HepG2 (cell line): ENCODE measurements around the gene ACOX3. TPM values are rescaled to one million over a fixed set of nuclear protein-coding genes. Genes with fewer than 3 reads are reported as not detected.

Experiments used
- ATAC-seq: fragments of 200-7000 bp; cut with Tn5 transposase; 3 replicates; pipeline ENCODE4 v1.9.1; 2020; ENCODE audit warnings: mild to moderate bottlenecking, moderate library complexity
- BruUV-seq: library from RNA; stranded (reverse); fragments of 400-500 nt; replicated peaks from 2 replicates; lab custom pipeline; 2021; lab: Mats Ljungman, UMichigan
- CTCF ChIA-PET: fragments of 300-600 bp; formaldehyde crosslinking; extraction: SDS; loops from one replicate; lab custom pipeline; 2021; ENCODE audit warnings: low total read pairs, inconsistent platforms, low intra/inter-chr PET ratio; lab: Yijun Ruan, JAX
- POLR2A ChIA-PET: fragments of 350-600 bp; sonication (Branson Sonifier 250); formaldehyde crosslinking; loops from one replicate; lab custom pipeline; 2020; ENCODE audit warnings: antibody characterized with exemption, inconsistent platforms; lab: Yijun Ruan, JAX
- DNase-seq: peaks from one replicate; pipeline ENCODE4 v3.0.0-alpha.2; 2015; ENCODE audit warnings: low spot score
- FAIRE-seq: peaks from 3 replicates; lab custom pipeline; 2011; peaks lifted over from hg19 to GRCh38; lab: Jason Lieb, UNC
- H2AFZ ChIP-seq: one replicate; pipeline ENCODE4 v1.6.1; 2011; ENCODE audit warnings: low read length, inconsistent platforms
- H3K27ac ChIP-seq: fragments of 300-600 bp; 3 replicates; pipeline ENCODE4 v1.8.0; 2011; ENCODE audit warnings: mixed run types, mild to moderate bottlenecking, mixed read lengths, low read length, inconsistent platforms; ENCODE audit not compliant: insufficient read depth; ENCODE audit errors: extremely low read length
- H3K27me3 ChIP-seq, 2 experiments: fragments of 200-600 bp in 1 of 2; 2 replicates in 1 of 2; 3 replicates in 1 of 2; pipeline versions ENCODE4 v1.6.0 to v1.8.0; 2011; ENCODE audit warnings: low read length in 2 of 2, mild to moderate bottlenecking in 2 of 2, moderate library complexity in 2 of 2, inconsistent platforms in 1 of 2; ENCODE audit not compliant: insufficient read depth in 2 of 2, control insufficient read depth in 1 of 2
- H3K36me3 ChIP-seq, 2 experiments: fragments of 200-600 bp in 1 of 2; replicated peaks in 1 of 2; 2 replicates in 1 of 2; 3 replicates in 1 of 2; pipeline versions ENCODE4 v1.5.1 to v1.8.0; 2011; ENCODE audit warnings: low read length in 2 of 2, inconsistent platforms in 1 of 2; ENCODE audit not compliant: insufficient read depth in 2 of 2, control insufficient read depth in 1 of 2
- H3K4me1 ChIP-seq: 2 replicates; pipeline ENCODE4 v1.5.1; 2012; ENCODE audit warnings: low read length, inconsistent platforms; ENCODE audit not compliant: insufficient read depth
- H3K4me2 ChIP-seq: 2 replicates; pipeline ENCODE4 v1.6.0; 2011; ENCODE audit warnings: low read depth, low read length, inconsistent platforms
- H3K4me3 ChIP-seq, 3 experiments: fragments of 200-600 bp in 1 of 3; sonication (generic), shearing (Covaris generic) in 1 of 3; replicated peaks in 1 of 3; 2 replicates each; pipeline ENCODE4 v1.5.1; 2011 to 2016; ENCODE audit warnings: low read length in 3 of 3, inconsistent platforms in 2 of 3, low read depth in 2 of 3, mild to moderate bottlenecking in 2 of 3, control low read depth in 1 of 3, mixed read lengths in 1 of 3; ENCODE audit not compliant: insufficient read depth in 1 of 3
- H3K79me2 ChIP-seq: one replicate; pipeline ENCODE4 v1.6.1; 2011; ENCODE audit warnings: low read length, inconsistent platforms; ENCODE audit not compliant: insufficient read depth
- H3K9ac ChIP-seq: 2 replicates; pipeline ENCODE4 v1.6.0; 2011; ENCODE audit warnings: mild to moderate bottlenecking, low read depth, low read length, inconsistent platforms; ENCODE audit not compliant: insufficient read depth
- H3K9me3 ChIP-seq: 2 replicates; pipeline ENCODE4 v1.5.1; 2012; ENCODE audit warnings: mild to moderate bottlenecking, low read length
- H4K20me1 ChIP-seq: 2 replicates; pipeline ENCODE4 v1.6.0; 2011; ENCODE audit warnings: inconsistent platforms, mild to moderate bottlenecking, low read length, moderate library complexity; ENCODE audit not compliant: insufficient read depth
- HOMEZ ChIP-seq: IDR thresholded peaks from 2 replicates; pipeline ENCODE4 v1.6.1; 2016; ENCODE audit warnings: low read depth
- MZF1 ChIP-seq: sonication (generic); formaldehyde crosslinking; IDR thresholded peaks from 2 replicates; pipeline ENCODE4 v1.8.1; 2023; ENCODE audit warnings: mild to moderate bottlenecking, missing genetic modification reagents, borderline replicate concordance
- SAP130 ChIP-seq: IDR thresholded peaks from 2 replicates; pipeline ENCODE4 v1.6.1; 2016; ENCODE audit warnings: low read depth
- SP5 ChIP-seq: IDR thresholded peaks from 2 replicates; pipeline ENCODE4 v1.6.1; 2016; ENCODE audit warnings: low read depth, borderline replicate concordance
- SRY ChIP-seq: sonication (generic); formaldehyde crosslinking; IDR thresholded peaks from 2 replicates; pipeline ENCODE4 v1.8.0; 2022; ENCODE audit warnings: mild to moderate bottlenecking, missing genetic modification reagents
- THAP8 ChIP-seq: sonication (generic); formaldehyde crosslinking; IDR thresholded peaks from 2 replicates; pipeline ENCODE4 v1.5.1; 2020; ENCODE audit warnings: missing genetic modification reagents, mild to moderate bottlenecking, borderline replicate concordance
- ZNF142 ChIP-seq: sonication (generic); formaldehyde crosslinking; IDR thresholded peaks from 2 replicates; pipeline ENCODE4 v1.4.0; 2020; ENCODE audit warnings: missing genetic modification reagents
- ZNF350 ChIP-seq: sonication (generic); formaldehyde crosslinking; IDR thresholded peaks from 2 replicates; pipeline ENCODE4 v1.4.0; 2020; ENCODE audit warnings: mild to moderate bottlenecking, low read depth, missing genetic modification reagents, borderline replicate concordance
- ZNF510 ChIP-seq: sonication (generic); formaldehyde crosslinking; IDR thresholded peaks from 2 replicates; pipeline ENCODE4 v1.4.0; 2020; ENCODE audit warnings: low read depth, mild to moderate bottlenecking, missing genetic modification reagents
- ZNF577 ChIP-seq: sonication (generic); formaldehyde crosslinking; IDR thresholded peaks from 2 replicates; pipeline ENCODE4 v1.4.0; 2020; ENCODE audit warnings: mild to moderate bottlenecking, low read depth, missing genetic modification reagents, borderline replicate concordance
- ZNF616 ChIP-seq: sonication (generic); formaldehyde crosslinking; IDR thresholded peaks from 2 replicates; pipeline ENCODE4 v1.5.0; 2020; ENCODE audit warnings: low read depth, mild to moderate bottlenecking, missing genetic modification reagents
- ZNF780A ChIP-seq: sonication (generic); formaldehyde crosslinking; IDR thresholded peaks from 2 replicates; pipeline ENCODE4 v1.8.0; 2022; ENCODE audit warnings: mild to moderate bottlenecking, missing genetic modification reagents, moderate library complexity
- WGBS: methylation state at CpG from one replicate; pipeline ENCODE4 v1.1.6; 2017; ENCODE audit warnings: low lambda C conversion rate; 5-methylcytosine and 5-hydroxymethylcytosine counted together
- in situ Hi-C: cut with HindIII; loops from 2 replicates; pipeline ENCODE4 v1.10.0; 2017; ENCODE audit warnings: low pct_unique_long_range_greater_than_20kb; ENCODE audit not compliant: extremely low pct_ligation_motif_present
- intact Hi-C: fragments of 100-400 bp; cut with micrococcal nuclease; formaldehyde crosslinking; loops from one replicate; pipeline ENCODE4 v1.10.0; 2022; ENCODE audit not compliant: unreplicated experiment
- polyA plus RNA-seq, 8 experiments: library from polyadenylated mRNA; depleted of rRNA in 3 of 8; stranded (reverse) in 7 of 8; unstranded in 1 of 8; fragments of >200 nt; fragmentation: Illumina TruSeq in 4 of 8; extraction: Trizol in 4 of 8; gene quantifications; 2 replicates each; pipeline versions ENCODE4 v1.2.1 to v1.2.3, GENCODE V29; 2011 to 2016; ENCODE audit warnings: low read depth in 4 of 8, missing spikeins in 1 of 8, mixed read lengths in 1 of 8; ENCODE audit not compliant: insufficient read depth in 1 of 8
- total RNA-seq, 5 experiments: library from RNA; depleted of rRNA; stranded (reverse); fragments of >200 nt; fragmentation: Illumina TruSeq; extraction: Trizol; gene quantifications; 2 replicates each; pipeline ENCODE4 v1.2.3, GENCODE V29; 2016; ENCODE audit warnings: low read depth in 1 of 5
- TF ChIP-seq, protein P1 (sequence below): sonication (generic); formaldehyde crosslinking; IDR thresholded peaks from 2 replicates; pipeline ENCODE4 v1.4.0; 2020; ENCODE audit warnings: missing genetic modification reagents, low read depth, mild to moderate bottlenecking, borderline replicate concordance
- TF ChIP-seq, protein P2 (sequence below): sonication (generic); formaldehyde crosslinking; IDR thresholded peaks from 2 replicates; pipeline ENCODE4 v1.8.0; 2022; ENCODE audit warnings: missing genetic modification reagents, mild to moderate bottlenecking, borderline replicate concordance

The ACOX3 gene
- total and polyA plus RNA-seq, 2 of the 13 experiments (the other 11 are each of a cell fraction or from before 2014, with no cell fraction given): 4.2 to 17.8 TPM

GRCh38 chr4:8368061-8368481, 72.5 kb downstream of the ACOX3 start:
- in situ Hi-C loops (no loop called here), intact Hi-C loops (no loop called here)
- POLR2A ChIA-PET: no interaction called here
- CTCF ChIA-PET: no interaction called here
- TF ChIP-seq SAP130 (CRISPR knock-in tag) (no peak), SRY (CRISPR knock-in tag) (no peak), ZNF350 (CRISPR knock-in tag) (no peak), THAP8 (CRISPR knock-in tag) (no peak), ZNF577 (CRISPR knock-in tag) (no peak), ZNF616 (CRISPR knock-in tag) (no peak), ZNF780A (CRISPR knock-in tag) (no peak), MZF1 (CRISPR knock-in tag) (no peak), ZNF142 (CRISPR knock-in tag) (no peak), HOMEZ (no peak), ZNF510 (no peak), SP5 (CRISPR knock-in tag) (no peak)
- TF ChIP-seq, protein P1, sequence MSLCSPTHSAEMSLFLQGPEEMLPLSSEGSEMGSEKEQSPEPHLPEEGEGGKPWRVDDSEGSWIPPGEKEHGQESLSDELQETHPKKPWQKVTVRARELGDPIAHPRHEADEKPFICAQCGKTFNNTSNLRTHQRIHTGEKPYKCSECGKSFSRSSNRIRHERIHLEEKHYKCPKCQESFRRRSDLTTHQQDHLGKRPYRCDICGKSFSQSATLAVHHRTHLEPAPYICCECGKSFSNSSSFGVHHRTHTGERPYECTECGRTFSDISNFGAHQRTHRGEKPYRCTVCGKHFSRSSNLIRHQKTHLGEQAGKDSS (CRISPR knock-in tag): no peak
- TF ChIP-seq, protein P2, sequence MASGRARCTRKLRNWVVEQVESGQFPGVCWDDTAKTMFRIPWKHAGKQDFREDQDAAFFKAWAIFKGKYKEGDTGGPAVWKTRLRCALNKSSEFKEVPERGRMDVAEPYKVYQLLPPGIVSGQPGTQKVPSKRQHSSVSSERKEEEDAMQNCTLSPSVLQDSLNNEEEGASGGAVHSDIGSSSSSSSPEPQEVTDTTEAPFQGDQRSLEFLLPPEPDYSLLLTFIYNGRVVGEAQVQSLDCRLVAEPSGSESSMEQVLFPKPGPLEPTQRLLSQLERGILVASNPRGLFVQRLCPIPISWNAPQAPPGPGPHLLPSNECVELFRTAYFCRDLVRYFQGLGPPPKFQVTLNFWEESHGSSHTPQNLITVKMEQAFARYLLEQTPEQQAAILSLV: no peak
- no peak overlapping the region for H2AFZ ChIP-seq
- no peaks in the 10 kb centered on the region for H4K20me1 ChIP-seq
- no peaks in the 10 kb centered on the region for H3K27me3 ChIP-seq
- H3K9me3 ChIP-seq: no peaks in the 10 kb centered on the region
- no peaks in the 10 kb centered on the region for H3K36me3 ChIP-seq
- WGBS: 89% methylated on average over 4 of the region's 12 CpGs
- H3K4me1 ChIP-seq: no peaks in the 10 kb centered on the region
- H3K4me2 ChIP-seq: no peak overlapping the region
- no peak overlapping the region for H3K4me3 ChIP-seq
- no TSS peak for BruUV-seq
- no peak overlapping the region for H3K27ac ChIP-seq
- no peaks in the 10 kb centered on the region for H3K79me2 ChIP-seq
- ATAC-seq (no peak), DNase-seq (no peak), FAIRE-seq (no peak)
- no peak overlapping the region for H3K9ac ChIP-seq
